Mesothelial cell of epicardium (in vitro differentiated cells): ENCODE data around the gene CHL1. TPM values are rescaled to one million over a fixed set of nuclear protein-coding genes. Genes with fewer than 3 reads are reported as not detected.
"Not testable (repeated sequence)": the region's sequence is repeated elsewhere in the genome, so short reads cannot be mapped to it uniquely, and the experiment has no call there.

Experiments
- DNase-seq, 2 experiments: peaks; one replicate each; pipeline ENCODE4 v3.0.0; 2021; ENCODE audit warnings: low spot score in 2 of 2; ENCODE audit not compliant: unreplicated experiment in 2 of 2
- H3K27ac Mint-ChIP-seq: 2 replicates; pipeline ENCODE4 v1.8.0; 2021; ENCODE audit warnings: mixed read lengths
- H3K27me3 Mint-ChIP-seq: 2 replicates; pipeline ENCODE4 v1.8.0; 2021; ENCODE audit warnings: low read depth, mixed read lengths
- H3K36me3 Mint-ChIP-seq: 2 replicates; pipeline ENCODE4 v1.8.0; 2021; ENCODE audit warnings: mixed read lengths
- H3K4me1 Mint-ChIP-seq: 2 replicates; pipeline ENCODE4 v1.8.0; 2021; ENCODE audit warnings: mixed read lengths
- H3K4me3 Mint-ChIP-seq: 2 replicates; pipeline ENCODE4 v1.8.0; 2021; ENCODE audit warnings: mild to moderate bottlenecking, moderate library complexity, mixed read lengths
- H3K9me3 Mint-ChIP-seq: 2 replicates; pipeline ENCODE4 v1.8.0; 2021; ENCODE audit warnings: mixed read lengths
- total RNA-seq: library from RNA; stranded (reverse); gene quantifications from 3 replicates; pipeline ENCODE4 v1.2.1, GENCODE V29; 2021
- TF ChIP-seq, protein P1 (sequence below): fragments of 200-600 bp; sonication (generic); IDR thresholded peaks from one replicate; pipeline ENCODE4 v1.5.0; 2021; ENCODE audit warnings: antibody characterized with exemption; ENCODE audit not compliant: unreplicated experiment

CHL1 gene
- total RNA-seq, 1 donor from 2014 or later, result not detected

DNA sequence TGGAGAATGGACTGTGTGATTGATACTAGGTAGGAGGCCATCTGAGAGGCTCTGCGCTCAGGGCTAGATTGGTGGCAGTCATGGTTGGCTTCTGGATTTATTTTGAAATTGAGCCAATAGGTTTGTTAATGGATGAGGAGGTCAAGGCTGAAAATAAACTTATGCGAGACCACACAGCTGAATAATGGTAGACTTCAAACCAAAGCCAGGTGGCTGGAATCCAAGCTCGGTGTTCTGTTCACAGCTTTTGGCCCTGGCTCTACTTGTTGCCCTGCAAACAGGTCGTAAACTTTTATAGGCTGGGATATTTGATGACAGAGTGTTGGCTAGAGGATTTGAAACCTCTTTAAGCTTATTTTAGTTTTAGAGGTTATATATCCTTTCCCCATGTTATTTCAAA, 160.4 kb downstream of the CHL1 start:
- H3K27me3 Mint-ChIP-seq, result peaks cover 36% of the 10 kb centered on the region
- H3K4me3 Mint-ChIP-seq, result no peak overlapping the region
- TF ChIP-seq, protein P1, sequence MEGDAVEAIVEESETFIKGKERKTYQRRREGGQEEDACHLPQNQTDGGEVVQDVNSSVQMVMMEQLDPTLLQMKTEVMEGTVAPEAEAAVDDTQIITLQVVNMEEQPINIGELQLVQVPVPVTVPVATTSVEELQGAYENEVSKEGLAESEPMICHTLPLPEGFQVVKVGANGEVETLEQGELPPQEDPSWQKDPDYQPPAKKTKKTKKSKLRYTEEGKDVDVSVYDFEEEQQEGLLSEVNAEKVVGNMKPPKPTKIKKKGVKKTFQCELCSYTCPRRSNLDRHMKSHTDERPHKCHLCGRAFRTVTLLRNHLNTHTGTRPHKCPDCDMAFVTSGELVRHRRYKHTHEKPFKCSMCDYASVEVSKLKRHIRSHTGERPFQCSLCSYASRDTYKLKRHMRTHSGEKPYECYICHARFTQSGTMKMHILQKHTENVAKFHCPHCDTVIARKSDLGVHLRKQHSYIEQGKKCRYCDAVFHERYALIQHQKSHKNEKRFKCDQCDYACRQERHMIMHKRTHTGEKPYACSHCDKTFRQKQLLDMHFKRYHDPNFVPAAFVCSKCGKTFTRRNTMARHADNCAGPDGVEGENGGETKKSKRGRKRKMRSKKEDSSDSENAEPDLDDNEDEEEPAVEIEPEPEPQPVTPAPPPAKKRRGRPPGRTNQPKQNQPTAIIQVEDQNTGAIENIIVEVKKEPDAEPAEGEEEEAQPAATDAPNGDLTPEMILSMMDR, result no peak
- no peak overlapping the region for H3K27ac Mint-ChIP-seq
- no peaks in the 10 kb centered on the region for H3K4me1 Mint-ChIP-seq
- DNase-seq, result no peak
- no peaks in the 10 kb centered on the region for H3K9me3 Mint-ChIP-seq
- no peaks in the 10 kb centered on the region for H3K36me3 Mint-ChIP-seq

DNA sequence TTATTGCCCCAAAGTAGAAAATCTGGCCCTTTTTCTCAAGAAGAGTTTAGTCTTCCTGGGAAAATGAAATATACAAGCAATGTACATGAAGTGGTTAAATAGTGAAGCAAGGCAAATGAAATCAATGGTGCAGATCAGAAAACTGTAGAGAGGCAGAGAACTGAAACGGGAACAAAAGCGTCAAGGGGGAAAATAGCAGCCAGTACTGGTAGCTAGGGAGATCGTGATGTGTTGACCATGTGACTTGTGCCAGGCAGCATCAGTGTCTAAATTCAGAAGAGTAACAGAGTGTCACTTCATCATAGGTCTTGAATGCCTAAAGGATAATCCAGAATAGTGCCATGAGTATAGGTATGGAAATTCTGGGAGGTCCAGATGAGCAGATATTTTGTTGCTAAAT, 163.1 kb downstream of the CHL1 start:
- no peak for DNase-seq
- Mint-ChIP-seq H3K4me1 (no peaks in the 10 kb centered on the region), H3K4me3 (no peak overlapping the region), H3K27ac (no peak overlapping the region), H3K27me3 (peaks cover 36% of the 10 kb centered on the region), H3K9me3 (no peaks in the 10 kb centered on the region), H3K36me3 (no peaks in the 10 kb centered on the region)
- TF ChIP-seq, protein P1, result no peak

DNA sequence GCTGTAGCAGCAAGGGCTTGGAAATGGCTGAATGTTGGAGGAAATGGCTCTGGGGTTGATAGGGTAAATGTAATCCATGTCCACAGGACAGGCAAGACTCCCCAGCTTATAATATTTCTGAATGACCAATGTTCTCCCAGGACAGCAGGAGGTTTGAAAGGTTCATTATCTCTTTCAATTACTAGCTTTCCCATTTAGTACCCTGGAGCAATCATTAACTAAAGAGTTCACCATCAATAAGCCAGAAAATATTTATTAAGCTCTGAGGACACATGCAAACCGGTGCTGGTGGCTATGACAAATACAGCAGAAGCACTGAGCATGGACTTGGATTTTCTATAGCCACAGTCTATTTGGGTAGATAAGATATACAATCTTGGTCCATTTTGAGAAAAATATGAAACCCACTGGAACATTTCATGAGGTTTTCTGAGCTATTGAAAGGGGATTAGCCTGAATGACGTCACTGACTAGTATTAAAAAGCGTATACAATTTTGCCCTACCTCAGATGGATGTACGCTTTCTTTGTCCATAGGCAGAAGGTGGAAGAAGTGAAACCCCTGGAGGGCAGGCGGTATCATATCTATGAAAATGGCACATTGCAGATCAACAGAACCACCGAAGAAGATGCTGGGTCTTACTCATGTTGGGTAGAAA, 166.2 kb downstream of the CHL1 start:
- no peaks in the 10 kb centered on the region for H3K36me3 Mint-ChIP-seq
- H3K9me3 Mint-ChIP-seq, result no peaks in the 10 kb centered on the region
- TF ChIP-seq, protein P1, result no peak
- H3K4me1 Mint-ChIP-seq, result no peaks in the 10 kb centered on the region
- no peak overlapping the region for H3K4me3 Mint-ChIP-seq
- DNase-seq, result no peak
- H3K27me3 Mint-ChIP-seq, result peaks cover 17% of the 10 kb centered on the region
- H3K27ac Mint-ChIP-seq, result no peak overlapping the region

DNA sequence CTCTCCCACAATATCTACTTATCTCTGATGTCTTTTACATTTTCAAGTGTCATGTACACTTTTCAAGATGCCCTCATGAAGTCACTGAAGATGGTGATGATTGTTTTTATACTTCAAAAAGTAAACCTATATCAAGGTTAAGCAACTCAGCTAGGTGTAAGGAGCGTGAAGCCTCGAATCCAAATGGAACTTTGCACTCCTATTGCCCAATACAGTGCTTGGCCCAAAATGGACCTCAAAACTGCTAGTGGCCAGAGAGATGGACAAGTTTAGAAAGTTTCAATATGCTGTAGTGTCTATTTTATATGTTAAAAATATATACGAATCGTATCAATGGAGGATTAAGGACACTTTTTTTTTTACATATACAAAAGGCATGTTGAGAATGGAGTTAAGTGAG, 167.7 kb downstream of the CHL1 start:
- no peak for DNase-seq
- Mint-ChIP-seq H3K27ac (no peak overlapping the region), H3K27me3 (peaks cover 14% of the 10 kb centered on the region), H3K4me3 (no peak overlapping the region), H3K36me3 (no peaks in the 10 kb centered on the region), H3K9me3 (peaks cover 11% of the 10 kb centered on the region), H3K4me1 (no peaks in the 10 kb centered on the region)
- TF ChIP-seq, protein P1, result no peak

DNA sequence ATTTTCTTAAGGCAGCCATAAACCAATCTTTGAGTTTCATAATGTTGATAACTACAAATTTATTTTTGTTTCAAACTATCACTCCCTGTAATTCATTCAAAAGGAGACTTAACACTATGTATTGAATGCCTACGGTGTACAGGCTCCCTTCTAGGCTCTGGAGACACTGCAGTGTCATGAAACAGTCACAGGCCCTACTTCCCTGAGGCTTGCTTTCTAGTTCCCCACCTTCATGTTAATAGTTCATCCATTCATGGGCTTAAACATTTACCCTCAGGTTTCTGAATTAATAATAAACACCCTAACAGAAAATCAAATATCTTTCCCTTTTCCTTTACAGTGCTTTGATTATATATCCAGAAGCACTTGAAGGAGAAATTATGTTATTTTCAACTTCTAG, 168.7 kb downstream of the CHL1 start:
- no peak overlapping the region for H3K4me3 Mint-ChIP-seq
- no peaks in the 10 kb centered on the region for H3K4me1 Mint-ChIP-seq
- TF ChIP-seq, protein P1, result no peak
- peaks cover 14% of the 10 kb centered on the region for H3K27me3 Mint-ChIP-seq
- DNase-seq, result no peak
- H3K36me3 Mint-ChIP-seq, result no peaks in the 10 kb centered on the region
- H3K9me3 Mint-ChIP-seq, result peaks cover 17% of the 10 kb centered on the region
- no peak overlapping the region for H3K27ac Mint-ChIP-seq

DNA sequence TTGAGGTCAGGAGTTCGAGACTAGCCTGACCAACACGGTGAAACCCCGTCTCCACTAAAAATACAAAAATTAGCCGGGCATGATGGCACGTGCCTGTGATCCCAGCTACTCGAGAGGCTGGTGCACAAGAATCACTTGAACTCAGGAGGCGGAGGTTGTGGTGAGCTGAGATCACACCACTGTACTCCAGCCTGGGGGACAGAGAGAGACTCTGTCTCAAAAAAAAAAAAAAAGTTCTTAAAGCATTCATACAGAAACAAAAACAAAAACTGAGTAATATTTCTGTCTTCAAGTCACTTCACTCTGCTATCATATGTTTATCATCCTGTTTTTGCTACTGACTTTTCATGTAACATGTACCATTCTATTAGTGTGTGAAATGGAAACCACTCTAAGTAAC, 169.7 kb downstream of the CHL1 start:
- H3K4me3 Mint-ChIP-seq, H3K36me3 Mint-ChIP-seq, DNase-seq, H3K27ac Mint-ChIP-seq, H3K4me1 Mint-ChIP-seq: not testable (repeated sequence)
- Mint-ChIP-seq H3K27me3 (peaks cover 14% of the 10 kb centered on the region), H3K9me3 (peaks cover 24% of the 10 kb centered on the region)
